HG03520 (cell line): ENCODE measurements around the gene TOP2A.

Experiments
- ATAC-seq: cut with Tn5 transposase; IDR thresholded peaks from one replicate; pipeline ENCODE4 v1.9.1; 2021; ENCODE audit warnings: mild to moderate bottlenecking, moderate library complexity; ENCODE audit not compliant: unreplicated experiment

Gene TOP2A, protein sequence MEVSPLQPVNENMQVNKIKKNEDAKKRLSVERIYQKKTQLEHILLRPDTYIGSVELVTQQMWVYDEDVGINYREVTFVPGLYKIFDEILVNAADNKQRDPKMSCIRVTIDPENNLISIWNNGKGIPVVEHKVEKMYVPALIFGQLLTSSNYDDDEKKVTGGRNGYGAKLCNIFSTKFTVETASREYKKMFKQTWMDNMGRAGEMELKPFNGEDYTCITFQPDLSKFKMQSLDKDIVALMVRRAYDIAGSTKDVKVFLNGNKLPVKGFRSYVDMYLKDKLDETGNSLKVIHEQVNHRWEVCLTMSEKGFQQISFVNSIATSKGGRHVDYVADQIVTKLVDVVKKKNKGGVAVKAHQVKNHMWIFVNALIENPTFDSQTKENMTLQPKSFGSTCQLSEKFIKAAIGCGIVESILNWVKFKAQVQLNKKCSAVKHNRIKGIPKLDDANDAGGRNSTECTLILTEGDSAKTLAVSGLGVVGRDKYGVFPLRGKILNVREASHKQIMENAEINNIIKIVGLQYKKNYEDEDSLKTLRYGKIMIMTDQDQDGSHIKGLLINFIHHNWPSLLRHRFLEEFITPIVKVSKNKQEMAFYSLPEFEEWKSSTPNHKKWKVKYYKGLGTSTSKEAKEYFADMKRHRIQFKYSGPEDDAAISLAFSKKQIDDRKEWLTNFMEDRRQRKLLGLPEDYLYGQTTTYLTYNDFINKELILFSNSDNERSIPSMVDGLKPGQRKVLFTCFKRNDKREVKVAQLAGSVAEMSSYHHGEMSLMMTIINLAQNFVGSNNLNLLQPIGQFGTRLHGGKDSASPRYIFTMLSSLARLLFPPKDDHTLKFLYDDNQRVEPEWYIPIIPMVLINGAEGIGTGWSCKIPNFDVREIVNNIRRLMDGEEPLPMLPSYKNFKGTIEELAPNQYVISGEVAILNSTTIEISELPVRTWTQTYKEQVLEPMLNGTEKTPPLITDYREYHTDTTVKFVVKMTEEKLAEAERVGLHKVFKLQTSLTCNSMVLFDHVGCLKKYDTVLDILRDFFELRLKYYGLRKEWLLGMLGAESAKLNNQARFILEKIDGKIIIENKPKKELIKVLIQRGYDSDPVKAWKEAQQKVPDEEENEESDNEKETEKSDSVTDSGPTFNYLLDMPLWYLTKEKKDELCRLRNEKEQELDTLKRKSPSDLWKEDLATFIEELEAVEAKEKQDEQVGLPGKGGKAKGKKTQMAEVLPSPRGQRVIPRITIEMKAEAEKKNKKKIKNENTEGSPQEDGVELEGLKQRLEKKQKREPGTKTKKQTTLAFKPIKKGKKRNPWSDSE (N-terminal part only)

DNA sequence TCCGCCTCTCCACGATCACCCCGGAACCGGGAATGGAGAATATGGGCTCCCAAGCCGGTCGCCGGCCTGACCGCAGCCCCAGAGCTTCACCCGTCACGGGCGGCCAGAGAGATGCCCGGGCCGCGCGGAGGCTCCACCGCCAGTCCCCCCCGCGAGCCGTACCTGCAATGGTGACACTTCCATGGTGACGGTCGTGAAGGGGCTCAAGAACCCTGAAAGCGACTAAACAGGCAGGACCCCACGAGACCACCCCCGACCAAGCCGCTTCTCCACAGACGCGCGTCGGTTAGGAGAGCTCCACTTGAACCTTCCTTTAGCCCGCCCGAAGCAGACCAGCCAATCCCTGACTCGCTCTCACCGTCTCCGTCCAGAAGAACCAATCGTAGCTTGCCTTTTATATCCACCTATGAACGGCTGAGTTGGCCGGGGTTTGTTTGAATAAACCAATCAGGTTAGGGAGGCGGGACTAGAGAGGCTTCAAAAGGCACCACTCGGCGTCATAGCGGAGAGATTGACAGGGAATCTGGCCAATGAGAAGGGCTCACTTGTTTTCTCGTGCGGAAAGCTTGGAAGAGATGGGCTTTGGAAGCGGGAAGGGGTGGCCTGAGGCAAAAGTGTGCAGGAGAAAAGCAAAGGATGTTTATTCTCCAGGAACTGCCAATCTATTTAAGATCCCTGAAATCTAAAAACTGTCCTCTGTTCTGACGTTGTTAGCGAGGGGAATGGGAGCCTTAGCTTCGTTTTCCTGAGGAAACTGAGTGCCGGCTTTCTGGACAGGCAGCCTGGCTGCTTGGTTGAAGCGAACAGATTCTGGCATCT, at the start of gene TOP2A:
TSS of gene TOP2A (minus strand) at position 288 of the 819 bp plus-strand sequence. CDS start at position 183, 105 bp downstream.
- ATAC-seq = peak; percentile 95

DNA sequence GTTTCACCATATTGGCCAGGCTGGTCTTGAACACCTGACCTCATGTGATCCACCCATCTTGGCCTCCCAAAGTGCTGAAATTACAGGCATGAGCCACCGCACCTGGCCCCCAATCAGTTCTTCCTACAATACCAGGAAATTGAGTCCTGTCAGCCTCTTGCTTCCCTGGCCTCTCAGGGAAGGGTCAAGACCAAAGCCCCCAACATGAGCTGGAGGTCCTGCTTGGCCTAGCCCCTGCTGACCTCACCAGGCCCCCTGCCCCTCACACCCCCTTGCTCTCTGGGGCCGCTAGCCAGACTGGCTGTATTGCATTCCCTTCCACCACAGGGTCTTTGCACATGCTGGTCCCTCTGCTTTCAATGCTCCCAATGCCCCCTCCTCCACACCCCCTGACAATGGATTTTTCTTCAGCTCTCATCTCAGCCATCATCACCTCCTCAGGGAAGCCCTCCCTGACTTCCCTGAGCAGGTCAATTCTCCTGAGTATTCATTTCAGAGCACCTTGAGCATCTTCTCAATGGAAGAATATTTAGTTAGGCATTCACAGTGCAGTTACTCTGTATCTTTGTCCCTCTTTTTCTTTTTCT, 49.7 kb upstream of the TOP2A start:
- ATAC-seq = no peak

- no peak for ATAC-seq
Observed at GRCh38 chr17:40466298-40466971, 48.7 kb upstream of the TOP2A start.

DNA sequence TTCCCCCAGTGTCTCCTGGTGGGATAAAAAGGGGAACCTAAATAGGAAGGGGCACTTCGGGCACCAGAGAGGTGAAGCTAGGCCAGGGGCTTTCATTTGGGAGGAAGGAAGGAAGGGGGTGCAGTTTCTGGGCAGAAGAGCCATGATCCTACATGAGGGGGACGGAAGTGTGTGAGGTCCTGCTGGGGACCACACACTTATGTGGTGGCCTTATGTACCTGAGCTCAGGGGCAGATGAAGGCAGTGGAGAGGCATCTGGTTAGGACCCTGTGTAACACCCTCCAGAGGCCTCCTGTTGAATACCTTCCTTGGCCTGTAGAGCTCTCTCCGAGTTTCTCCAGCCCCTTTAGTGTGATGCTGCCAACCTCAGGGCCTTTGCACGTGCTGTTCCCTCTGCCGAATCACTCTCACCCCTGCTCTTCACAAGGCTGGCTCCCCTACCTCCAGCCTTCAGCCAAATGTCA, 46.7 kb upstream of the TOP2A start:
- ATAC-seq = no peak

- ATAC-seq = no peak
Observed at GRCh38 chr17:40463122-40463550, 45.4 kb upstream of the TOP2A start.

DNA sequence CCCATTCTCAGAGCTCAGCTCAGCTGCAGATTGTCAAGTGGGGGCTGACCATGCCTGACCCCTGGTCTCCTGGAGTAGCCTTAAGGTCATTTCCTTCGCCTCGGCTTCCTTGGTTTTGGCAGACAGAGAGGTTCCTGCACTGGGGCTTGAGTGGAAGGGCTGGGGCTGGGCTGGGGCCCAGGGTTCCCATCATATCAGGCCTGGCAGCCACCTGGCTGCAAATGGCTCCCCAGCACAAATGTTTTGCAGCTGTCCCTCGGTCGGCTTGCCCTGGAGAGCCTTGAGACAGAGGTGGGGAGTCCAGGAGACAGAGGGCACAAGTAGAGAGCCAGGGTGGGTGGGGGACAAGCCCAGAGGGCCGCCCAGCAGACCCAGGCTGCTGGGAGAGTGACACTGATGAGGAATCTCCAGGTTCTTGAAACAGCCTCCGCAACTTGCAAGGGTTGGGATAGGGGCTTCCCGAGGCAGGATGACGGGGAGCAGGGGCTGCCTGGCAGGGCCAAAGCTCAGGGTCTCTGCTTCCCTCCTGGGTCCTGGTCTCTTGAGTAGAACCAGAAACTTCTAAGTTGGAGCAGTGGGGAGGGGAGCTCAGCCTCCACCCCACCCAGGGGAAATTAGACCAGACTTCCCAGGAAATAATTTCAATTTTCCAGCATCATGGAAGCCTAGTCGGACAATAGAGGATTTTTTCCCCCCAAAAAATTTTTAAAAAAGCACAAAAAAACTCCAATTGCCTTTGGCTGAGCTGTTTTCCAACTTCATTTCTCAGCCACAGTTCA, 44.8 kb upstream of the TOP2A start:
- no peak for ATAC-seq

DNA sequence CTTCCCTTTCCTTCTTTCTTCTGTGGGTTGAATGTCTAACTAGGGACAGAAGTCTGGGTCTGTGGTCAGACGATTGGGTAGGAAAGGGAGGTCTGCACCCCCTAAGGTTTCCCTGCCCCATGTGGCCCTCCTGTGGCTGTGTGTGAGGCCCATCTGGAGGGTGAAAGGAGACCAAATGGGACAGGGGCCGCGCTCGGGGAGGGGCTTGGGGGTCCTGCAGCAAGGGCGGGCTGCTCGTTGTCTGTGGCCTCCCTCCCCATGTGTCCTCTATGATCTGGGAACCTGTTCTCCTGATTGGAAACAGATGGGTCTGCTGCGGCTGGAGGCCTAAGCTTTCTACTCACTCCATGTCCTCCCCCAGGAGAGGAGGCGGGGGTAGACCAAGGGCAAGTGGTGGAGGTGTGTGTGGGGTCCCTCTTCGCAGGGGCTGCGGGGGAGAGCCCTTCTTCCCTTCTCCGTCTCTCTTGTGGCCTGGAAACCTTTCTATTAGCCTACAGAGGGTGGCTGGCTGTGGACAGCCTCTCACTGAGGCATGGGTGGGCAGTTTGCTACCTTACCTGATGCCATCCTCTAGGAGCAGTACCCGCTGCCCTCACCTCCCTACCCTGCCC, 44.1 kb upstream of the TOP2A start:
- no peak for ATAC-seq

- ATAC-seq = no peak
Observed at GRCh38 chr17:40460968-40461731, 43.5 kb upstream of the TOP2A start.

DNA sequence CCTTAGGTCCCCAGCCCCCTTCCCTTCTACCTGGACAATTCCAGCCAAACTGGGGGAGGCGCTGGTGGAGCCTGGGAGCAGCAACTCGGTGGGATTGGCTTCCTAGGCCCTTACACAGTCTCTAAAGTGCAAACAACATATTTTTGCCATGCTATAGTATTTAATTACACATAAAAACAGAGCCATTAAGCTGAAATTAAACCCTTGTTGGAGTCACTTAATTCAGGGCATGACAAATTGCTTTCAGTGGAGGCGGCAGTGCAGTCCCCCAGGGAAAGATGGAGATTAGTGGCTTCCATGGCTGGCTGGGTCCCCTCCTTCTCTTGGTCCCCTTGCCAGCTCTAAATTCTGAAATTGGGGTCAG, 42.9 kb upstream of the TOP2A start:
- ATAC-seq = no peak

DNA sequence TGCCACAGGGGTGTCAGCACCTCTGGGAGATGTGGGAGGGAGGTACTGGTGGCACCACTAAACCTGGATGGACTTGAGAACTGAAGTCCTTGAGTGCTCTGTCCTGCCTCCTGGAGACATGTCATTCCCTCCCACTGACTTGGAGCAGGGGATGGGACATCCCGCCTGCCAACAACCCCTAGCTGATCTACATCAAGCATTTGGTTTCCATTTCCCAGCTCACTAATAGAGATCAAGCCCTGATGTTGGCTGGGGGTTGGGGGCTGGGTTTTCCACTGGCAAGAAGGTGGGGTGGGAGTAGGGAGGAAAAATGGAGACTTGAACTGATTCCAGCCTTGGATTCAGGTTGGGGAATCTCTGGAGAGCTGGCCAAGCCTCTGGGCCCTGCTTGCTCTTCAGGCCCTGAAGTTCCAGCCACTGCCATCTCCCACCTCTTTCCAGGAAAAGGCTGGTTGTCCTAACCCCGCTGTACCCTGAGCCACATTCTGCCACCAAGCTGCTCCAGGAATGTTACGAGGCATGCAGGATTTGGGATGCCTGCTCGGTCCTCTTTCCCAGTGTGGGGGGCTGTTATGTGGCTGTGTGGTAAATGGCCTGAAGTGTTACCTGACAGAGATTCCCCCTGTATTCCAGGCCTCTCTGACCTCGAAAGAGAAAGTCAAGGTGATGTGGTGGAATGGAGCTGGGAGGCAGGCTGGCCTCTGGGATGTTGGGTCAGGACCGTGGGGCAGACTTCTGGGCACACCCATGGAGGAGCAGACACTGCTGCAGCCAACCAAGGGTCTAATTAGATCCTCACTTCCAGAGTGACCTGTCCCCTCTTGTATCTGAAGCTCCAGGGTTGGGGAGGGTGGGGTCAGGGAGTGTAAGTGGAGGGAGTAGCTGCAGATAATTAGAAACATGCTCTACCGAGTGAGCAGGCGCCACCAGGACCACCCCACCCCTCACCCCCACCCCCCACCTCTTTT, 42.2 kb upstream of the TOP2A start:
- ATAC-seq = no peak

GRCh38 chr17:40458851-40459482, 41.3 kb upstream of the TOP2A start:
- ATAC-seq = no peak

- no peak for ATAC-seq
Observed at GRCh38 chr17:40457964-40458791, 40.5 kb upstream of the TOP2A start.

- ATAC-seq = no peak
Observed at GRCh38 chr17:40457369-40457768, 39.7 kb upstream of the TOP2A start.

GRCh38 chr17:40456396-40456951, 38.8 kb upstream of the TOP2A start:
- no peak for ATAC-seq
